Lower leg skin (tissue), 3 donors: Measurements from ENCODE around the gene TSHZ2.

ENCODE experiments used
- POLR2A ChIP-seq, 2 donors: fragments of 450-650 bp; IDR thresholded peaks; one replicate each; pipeline ENCODE4 v1.6.1; 2016 to 2017; ENCODE audit warnings: antibody characterized with exemption in 2 of 2, mild to moderate bottlenecking in 1 of 2, moderate library complexity in 1 of 2
- TF ChIP-seq, protein P1 (sequence below), 3 donors: fragments of 450-650 bp; IDR thresholded peaks; one replicate each; pipeline ENCODE4 v1.5.1; 2016; ENCODE audit warnings: antibody characterized with exemption in 3 of 3, mild to moderate bottlenecking in 3 of 3, moderate library complexity in 2 of 3

DNA sequence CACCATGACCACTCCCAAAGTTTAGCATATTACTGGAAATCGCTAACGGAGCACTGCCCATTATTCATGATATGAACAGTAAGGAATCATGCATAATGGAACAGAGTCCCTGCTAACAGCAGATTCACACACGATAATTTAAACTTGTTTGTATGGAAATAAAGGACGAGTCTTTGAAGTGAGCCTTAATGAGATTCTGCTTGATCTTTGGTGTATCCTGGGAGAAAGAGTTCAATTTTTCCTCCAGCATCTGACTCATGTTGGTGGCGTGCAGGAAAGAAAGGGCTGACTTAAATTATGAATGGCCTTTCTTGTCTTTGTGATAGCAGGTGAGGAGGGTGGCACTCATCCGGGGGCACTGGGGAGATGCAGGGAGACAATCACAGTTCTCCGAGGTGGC is 426.9 kb downstream of the TSHZ2 start:
- TF ChIP-seq, protein P1, sequence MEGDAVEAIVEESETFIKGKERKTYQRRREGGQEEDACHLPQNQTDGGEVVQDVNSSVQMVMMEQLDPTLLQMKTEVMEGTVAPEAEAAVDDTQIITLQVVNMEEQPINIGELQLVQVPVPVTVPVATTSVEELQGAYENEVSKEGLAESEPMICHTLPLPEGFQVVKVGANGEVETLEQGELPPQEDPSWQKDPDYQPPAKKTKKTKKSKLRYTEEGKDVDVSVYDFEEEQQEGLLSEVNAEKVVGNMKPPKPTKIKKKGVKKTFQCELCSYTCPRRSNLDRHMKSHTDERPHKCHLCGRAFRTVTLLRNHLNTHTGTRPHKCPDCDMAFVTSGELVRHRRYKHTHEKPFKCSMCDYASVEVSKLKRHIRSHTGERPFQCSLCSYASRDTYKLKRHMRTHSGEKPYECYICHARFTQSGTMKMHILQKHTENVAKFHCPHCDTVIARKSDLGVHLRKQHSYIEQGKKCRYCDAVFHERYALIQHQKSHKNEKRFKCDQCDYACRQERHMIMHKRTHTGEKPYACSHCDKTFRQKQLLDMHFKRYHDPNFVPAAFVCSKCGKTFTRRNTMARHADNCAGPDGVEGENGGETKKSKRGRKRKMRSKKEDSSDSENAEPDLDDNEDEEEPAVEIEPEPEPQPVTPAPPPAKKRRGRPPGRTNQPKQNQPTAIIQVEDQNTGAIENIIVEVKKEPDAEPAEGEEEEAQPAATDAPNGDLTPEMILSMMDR (IDR thresholded peaks at IDR 0.05) = no peak
- TF ChIP-seq POLR2A (IDR thresholded peaks at IDR 0.05) = no peak
